Stimulated activated naive CD4-positive, alpha-beta T cell treated with Interleukin-2 at 50 U/mL for 16 hours (primary cell): ENCODE results near the gene EFEMP1.

Experiments used
- DNase-seq: peaks from one replicate; lab custom pipeline; 2025; lab: John Stamatoyannopoulos, UW

EFEMP1 gene

DNA sequence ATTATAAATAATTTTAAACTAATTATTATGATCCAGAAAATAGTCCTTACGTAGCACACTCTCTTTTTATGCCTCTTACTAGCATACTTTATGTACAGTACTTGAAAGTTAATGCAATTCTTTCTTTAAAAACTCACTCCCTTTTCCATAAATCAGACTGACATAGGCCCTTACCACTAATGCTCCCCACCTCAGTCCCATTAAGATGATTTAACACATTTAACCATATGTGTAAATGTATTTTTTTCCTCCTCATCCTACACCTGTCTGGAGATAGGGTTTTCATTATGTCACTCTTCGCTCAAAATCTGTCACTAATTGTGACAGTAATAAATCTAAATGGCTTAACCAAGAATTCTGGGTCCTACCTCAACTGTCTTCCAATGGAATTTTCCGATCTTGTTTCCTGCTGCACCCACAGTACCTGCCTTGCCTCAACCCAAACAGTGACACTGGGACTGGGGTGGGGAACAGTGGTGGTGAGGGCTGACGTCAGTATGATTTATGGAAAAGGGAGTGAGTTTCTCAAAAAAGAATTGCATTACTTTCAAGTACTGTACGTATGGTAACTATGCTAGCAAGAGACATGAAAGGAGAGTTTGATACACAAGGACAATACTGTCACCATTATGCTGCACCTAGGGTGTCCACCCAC lies 25.1 kb downstream of the EFEMP1 start:
- DNase-seq = no peak

DNA sequence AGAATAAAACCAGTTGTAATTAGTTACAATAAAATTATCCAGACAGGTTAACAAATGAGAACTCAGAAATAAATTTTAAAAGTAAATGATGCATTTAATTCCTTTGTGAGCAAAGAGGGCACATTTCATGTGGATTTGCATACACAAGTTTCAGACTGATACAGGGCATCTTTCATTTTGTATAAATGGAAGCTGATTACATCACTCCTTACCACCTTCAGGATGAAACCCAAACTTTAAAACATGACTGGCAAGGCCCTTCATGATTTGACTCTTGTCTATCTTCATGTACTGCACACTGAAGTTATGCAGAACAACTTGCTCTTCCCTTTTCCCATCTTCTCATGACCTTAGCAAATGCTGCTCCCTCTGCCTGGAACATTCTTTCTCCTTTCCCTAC lies 26.9 kb downstream of the EFEMP1 start:
- DNase-seq = no peak

DNA sequence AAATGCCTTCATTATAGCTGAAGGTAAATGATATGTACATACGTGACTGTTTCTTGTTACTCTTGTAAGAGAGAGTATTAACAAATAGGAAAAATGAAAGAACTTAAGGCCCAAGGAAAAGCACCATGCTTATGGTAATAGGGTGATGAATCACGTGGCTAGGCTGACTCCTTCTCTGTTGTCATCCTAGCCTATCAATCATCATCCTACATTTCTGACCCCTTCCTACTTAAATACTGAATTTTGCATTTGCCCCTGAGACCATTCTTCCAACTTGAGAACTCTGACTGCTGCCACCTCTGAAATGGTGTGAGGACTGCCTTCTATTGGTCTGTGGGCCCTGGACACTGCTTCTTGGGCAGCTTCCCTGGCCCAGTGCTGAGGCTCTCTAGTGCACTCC lies 28.9 kb downstream of the EFEMP1 start:
- DNase-seq = no peak

DNA sequence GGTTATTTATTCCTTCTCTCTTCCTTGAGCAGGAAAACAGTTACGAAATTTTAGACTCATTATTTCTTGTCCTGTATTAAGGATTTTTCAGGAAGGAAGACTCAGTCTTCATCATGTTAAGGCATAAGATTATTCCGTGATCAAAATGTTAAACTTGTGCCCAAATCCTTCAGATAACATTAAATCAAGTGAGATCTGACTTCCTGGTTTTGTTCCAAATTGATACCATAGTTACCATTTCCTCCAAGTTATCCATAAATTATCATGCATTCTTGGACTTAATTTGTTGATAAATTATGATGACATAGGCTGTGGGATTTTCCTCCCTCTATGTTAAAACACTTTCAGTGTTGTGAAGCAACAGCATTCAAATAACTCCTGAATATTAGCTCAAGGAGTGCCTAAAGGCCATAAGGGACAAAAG lies 31.9 kb downstream of the EFEMP1 start:
- DNase-seq = no peak

DNA sequence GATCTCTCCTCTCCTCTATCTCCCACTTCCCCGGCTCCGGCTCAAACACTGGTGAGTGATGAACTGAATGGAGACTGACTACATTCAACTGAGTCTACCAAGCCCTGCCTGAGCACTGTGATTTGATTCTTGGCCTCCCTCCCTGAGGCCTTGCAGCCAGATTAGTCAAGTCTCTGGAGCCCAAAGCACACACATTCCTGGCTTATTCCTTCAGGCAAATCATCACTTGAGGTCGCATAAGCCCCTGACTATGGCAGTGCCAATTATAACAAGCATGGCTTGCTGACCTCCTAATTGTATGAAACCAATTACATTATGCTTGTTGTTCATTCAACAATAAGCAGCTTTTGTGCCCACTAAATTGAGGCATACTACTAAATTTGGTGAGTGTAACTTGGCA lies 34.6 kb downstream of the EFEMP1 start:
- no peak for DNase-seq

DNA sequence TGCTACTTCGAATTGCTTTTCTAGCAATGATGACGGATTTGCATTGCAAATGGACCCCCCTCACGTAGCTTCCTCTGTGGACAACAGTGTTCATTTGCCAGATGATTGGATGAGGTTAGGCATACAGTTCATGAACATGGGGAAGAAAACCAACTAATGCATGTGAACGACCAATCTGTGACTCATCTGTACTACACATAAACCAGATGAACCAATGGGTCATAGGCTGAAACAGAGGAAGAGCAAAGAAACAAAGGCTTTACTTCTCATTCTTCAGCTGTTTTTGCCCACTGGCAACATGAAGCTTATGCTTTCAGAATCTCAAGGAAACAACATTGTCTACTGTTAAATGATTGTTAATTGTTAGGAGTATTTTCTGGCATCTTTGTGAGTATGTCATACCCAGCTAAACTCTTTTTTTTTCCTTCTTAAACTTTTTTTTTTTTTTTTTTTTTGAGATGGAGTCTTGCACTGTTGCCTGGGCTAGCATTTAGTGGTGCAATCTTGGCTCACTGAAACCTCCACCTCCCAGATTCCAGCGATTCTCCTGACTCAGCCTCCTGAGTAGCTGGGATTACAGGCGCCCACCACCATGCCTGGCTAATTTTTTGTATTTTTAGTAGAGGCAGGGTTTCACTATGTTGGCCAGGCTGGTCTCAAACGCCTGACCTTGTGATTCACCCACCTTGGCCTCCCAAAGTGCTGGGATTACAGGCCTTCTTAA lies 35.5 kb downstream of the EFEMP1 start:
- DNase-seq = no peak

DNA sequence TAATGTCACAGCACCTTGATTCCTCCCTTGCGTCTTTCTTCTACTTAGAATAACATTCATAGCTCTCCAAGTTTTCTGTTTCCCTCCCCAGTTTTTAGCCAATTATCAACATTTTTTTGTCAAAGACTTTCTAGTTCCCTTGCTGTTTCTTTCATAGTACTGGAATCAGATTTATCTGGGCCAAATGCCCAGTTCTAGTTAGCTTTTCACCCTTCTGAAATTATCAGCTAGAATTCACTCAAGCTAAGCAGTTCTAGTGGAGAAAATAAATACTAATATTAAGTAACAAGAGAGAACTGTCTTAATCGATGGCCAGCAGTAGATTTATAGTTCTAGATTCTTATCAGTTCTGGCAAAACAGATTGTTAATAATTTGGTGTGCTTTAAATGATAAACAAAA lies 36.2 kb downstream of the EFEMP1 start:
- DNase-seq = no peak

DNA sequence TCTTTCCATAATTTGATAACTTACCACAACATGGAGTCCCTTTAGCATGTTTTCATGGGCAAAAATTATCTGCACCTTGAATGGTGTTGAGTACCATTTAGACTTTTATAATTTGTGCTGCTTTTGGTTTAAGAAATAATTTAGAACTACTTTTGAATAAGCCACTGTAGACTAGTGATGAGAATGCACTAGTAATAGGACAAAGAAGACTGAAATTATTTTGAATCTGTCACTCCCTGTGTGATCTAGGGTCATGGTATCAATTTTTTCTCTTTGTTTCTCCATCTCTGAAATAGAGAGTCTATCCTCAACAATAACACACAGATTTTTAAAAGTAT lies 37.7 kb downstream of the EFEMP1 start:
- no peak for DNase-seq

DNA sequence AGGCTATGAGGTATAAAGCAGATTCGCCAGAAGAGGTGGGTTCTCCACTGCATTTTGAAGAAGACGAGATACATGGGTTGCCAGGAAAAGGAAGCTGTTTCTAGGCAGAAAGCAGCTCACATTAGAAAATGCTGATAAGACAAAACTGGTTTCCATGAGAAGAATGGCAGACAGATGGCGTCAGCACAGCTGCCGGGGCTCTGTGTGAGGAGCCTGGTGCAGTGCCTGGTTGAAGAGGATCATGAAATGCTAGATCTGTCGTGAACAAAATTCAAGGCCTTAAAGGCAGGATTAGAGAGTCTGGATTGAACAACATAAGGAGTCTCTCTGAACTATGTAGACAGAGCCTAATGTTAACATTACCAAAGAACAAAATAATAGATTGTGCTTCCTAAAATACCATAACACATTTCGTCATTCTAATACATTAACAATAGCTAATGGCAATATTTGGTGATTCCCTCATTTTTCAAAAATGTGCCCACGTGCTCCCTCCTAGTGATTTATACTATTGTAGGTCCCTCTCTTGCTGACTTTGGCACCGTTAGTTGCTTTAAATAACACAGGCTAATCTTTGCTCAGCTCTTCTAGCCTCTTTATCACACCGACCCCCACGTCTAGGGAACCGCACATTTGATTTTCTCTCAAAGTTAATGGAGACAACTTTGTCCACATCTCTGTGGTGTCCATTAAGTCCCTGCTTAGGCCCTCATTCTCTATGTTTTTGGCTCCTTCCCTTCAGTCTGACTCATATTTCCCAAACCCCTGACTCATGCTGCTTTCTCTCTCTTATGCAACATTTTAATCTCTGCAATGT lies 38.2 kb downstream of the EFEMP1 start:
- DNase-seq = no peak

DNA sequence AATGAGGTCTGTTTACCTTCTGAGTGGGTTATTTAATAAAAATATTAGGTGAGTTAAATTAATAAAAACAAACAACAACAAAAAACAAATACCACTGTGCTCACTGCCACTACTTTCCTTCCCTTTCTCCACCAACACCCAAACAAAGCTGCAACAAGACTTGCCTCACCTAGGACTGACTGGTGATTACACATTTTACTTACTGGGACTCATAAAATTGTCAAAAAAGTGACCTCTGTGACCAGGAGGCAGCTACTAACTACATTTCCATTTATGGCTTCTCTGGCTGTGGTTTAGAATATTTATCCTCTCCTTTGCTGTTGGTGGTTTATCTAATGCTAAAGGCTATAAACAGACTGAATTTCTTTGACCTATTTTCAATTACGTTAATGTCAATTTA lies 39.8 kb downstream of the EFEMP1 start:
- DNase-seq = no peak

DNA sequence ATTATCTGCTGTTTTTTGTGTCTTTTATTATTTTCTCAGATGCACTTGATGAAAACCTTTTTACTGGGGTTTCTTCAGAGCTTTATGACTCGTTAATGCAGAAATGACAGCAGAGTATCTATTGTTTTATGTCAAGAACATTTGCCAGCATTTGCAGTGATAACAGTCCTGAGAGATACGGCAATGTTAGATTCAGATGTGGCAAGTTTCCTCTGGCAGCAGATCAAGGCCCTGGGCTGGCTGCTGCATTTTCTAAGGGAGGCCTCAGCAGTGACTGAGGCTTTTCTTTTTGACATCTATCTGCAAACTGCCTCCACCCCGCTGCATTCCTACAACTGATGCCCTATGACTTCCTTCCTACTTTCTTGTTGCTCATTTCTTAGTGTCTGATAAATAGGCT lies 40.2 kb downstream of the EFEMP1 start:
- no peak for DNase-seq

DNA sequence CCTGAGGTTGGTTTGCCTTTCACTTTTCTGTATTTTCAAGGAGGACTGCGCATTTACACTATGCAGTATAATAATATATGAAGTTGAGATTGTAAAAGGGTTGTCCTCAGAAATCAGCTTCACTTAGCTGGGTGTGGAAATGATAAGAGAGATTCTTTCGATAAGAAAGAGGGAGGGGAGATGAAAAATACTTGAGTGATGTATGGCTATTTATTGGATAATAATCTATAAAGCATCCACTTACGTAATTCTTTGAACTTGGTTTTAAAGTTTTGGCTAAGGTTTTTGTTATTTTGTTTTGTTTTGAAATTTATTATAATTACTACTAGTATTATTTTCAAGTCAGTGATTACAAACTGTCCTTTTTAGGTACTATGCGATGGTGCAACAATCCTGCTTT lies 40.6 kb downstream of the EFEMP1 start:
- no peak for DNase-seq

DNA sequence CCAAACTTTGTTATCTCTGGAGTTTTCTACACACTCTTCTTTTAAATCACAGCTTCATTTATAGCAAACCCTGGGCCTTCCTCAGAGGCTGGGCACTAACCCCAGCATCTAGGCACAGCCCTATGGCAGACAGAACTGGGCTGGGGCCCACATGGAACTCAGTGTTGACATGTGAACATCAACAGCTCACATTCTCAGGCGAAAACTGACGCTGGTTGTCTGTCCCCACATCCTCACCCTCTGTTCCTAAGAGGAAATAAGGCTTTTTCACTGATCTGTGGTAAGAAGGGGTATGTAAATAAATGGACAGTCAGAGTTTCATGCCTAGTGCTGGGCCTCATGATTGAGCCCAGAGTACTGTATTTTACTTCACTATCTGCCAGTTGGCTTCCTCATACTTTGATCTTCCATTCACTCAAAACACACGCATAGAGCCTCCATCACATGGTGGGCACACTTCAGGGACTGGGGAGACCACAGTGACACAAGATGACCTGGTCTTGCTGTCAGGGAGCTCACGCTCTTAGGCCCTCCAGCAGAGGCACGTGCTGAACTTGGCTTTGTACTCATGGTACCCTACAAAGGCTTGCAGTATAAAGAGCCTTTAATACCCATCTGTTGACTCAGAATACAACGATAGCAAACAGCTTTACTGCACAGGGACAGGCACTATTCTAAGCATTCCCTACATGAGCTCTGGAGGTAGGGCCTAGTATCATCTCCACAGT lies 43.0 kb downstream of the EFEMP1 start:
- DNase-seq = no peak

DNA sequence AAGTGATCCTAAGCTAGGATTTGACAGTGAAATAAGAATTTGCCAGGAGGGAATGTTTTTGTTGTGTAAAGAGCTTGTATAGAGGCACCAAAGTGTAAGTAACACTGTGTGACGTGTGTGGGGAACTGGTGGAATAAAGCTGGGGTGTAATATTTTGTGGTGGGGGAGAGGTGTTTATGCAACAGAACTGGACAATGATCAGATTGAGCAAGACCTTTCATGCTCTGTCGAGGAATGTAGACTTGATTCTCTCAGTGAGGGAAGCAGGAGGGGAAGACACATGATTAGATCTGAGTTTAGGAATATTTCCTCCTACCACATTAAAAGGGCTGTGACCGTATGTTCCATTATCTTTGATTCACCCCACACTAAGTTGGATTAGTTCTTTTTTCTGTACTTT lies 43.6 kb downstream of the EFEMP1 start:
- no peak for DNase-seq

DNA sequence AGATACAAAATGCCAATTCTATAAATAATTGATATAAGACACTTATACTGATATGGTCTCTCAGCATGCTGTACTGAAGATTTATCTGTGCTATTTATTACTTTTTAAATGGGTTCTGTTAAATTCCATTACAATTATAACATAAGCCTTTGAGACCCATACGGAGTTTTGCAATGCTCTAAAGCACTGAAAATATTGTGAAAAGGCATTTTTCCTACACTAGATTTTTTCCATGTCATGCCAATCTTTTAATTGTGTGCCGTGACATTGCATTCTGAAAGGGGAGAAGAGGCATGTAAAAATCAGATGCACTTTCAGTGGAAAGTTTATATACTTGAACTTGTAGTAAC lies 46.5 kb downstream of the EFEMP1 start:
- DNase-seq = no peak

DNA sequence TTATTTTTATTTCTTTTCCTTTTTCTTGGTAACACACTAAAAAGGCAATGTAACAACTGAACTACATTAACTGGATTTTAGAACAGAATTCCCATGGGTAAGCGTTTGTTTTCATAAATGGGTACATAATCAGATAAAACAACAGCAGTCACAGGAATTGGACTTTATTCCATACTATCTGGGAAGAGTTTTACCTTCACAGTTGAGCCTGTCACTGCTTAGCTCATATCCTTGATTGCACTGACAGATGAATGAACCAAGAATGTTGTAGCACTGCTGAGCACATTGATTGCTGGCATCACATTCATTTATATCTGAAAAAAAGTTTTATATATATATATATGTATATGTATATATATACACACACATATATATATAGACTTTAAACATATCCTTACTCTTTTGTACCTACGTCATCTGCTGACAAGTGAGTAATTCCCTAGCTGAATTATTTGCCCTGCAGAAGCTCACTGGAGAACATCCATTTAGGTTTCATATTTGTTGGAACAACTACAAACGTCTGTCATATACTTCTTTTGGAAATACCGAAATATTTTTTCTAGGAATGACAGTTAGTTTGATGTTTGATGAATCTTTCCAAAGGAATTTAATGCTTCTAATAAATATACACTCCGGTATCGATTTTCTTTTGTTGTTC lies 47.0 kb downstream of the EFEMP1 start:
- no peak for DNase-seq

DNA sequence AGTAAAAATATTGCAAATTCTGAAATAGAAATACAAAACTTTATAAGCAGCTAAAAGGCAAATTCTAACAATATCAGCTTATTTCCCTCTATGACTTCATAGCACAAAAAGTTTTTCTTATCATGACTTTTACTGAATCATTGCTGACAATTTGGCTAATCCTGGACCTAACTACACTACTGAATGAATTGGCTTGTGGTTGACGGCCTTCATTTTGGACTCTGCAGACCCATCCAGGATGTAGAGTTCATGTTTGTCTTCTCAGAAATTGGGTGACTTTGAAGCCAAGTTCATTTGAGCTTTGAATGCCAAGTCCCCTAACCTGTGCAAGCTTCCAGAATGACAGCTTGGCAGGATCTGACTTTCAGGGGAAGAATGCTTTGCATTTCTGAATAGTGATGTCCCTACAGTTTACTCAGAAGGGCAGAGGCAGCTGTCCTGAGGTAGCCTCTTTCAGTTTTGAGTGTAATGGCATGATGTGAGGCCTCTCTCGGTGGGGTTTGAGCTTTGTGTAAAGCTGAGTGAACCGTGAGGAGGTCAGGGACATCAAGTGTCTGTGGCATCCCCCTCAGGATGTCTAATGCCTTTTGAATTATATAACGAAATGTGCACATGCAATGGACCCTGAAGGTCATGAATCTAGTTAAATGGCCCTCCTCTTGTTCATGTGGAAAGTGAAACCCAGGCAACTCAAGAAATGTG lies 48.0 kb downstream of the EFEMP1 start:
- DNase-seq = no peak

DNA sequence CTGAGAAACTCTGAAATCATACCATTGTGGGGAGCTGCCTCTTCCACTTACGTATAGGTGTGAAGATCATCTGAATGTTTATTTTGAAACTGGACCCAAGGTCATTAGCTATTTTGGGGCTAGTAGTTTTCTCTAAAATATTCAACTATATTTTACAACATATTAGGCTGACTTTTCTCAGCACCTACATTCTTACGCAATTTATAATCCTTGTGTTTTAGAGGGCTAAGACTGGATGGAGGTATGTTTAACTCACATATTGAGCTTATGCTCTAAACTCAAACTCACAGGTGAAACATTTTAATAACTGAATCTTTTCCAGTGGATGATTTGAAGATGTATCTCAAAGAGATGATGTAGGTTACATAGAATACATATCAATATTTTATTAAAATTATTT lies 49.2 kb downstream of the EFEMP1 start:
- DNase-seq = no peak

DNA sequence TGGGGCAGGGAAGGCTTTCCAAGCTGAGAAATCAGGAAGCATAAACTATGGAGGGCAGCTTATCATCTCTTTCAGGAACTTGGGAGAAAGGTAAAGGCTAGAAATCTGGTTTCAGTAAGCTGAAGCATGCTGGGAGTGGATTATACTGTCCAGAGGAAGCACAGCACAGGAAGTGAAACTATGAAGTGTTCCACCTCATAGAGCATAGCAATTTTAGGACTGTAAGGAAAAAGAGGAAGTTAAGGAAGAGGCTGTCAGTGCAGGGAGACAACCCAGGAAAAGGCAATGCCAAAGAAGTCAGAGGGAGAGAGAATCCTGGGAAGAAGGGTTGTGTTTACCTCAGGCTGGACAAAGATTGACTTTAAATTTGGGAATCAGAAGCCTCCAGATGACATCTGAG lies 51.9 kb downstream of the EFEMP1 start:
- DNase-seq = no peak

DNA sequence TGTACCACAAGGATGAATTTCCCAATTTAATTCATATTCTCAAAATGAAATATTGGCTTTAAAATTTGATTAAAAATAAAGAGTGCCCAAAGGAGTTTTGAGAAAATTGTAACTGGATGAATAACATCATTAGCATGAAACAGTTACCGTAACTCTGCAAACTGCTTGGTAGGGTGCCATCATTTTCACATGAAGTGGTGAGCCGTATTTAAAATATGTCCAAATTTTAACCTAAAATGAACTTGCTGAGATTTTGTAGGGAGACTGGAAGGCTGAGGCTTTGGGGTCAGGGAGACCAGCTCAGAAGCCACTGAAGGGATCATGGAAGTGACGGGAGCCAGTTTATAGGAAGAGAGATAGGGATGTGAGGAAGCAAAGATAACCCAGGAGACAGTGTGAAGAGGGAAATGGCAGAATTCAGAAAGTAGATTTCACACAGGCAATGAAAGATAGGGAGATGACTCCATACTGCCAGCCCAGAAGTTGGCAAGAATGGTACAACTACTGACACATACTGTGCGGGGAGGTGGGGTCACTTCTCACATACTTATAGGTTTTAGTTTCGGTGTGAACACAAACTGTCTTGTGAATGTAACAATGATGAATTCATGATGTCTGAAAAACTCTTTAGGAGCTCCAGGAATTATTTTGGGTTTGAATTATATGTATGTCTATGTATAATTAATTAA lies 53.8 kb downstream of the EFEMP1 start:
- DNase-seq = no peak
